Testis (tissue), 3 donors: ENCODE measurements around the gene KDF1. TPM values are rescaled to one million over a fixed set of nuclear protein-coding genes. Genes with fewer than 3 reads are reported as not detected.
A peak's percentile ranks its signal among the peaks of the same experiment; 100 is the strongest.
"Not testable (repeated sequence)": the region's sequence is repeated elsewhere in the genome, so short reads cannot be mapped to it uniquely, and the experiment has no call there.

Source experiments
- DNase-seq: peaks from one replicate; pipeline ENCODE4 v3.0.0-alpha.2; 2019
- H3K27ac ChIP-seq, 2 donors: fragments of 200-600 bp; sonication (generic); one replicate each; pipeline ENCODE4 v1.5.1; 2019
- H3K27me3 ChIP-seq: fragments of 200-600 bp; sonication (generic); one replicate; pipeline ENCODE4 v1.5.1; 2019
- H3K36me3 ChIP-seq: fragments of 200-600 bp; sonication (generic); one replicate; pipeline ENCODE4 v1.5.1; 2017; ENCODE audit warnings: low read depth; ENCODE audit errors: missing control alignments
- H3K4me1 ChIP-seq: fragments of 200-600 bp; sonication (generic); one replicate; pipeline ENCODE4 v1.5.1; 2019
- H3K4me3 ChIP-seq, 2 donors: fragments of 200-600 bp; sonication (generic); one replicate each; pipeline ENCODE4 v1.5.1; 2017 to 2019
- H3K9me3 ChIP-seq: fragments of 200-600 bp; sonication (generic); one replicate; pipeline ENCODE4 v1.5.1; 2017
- CTCF ChIP-seq, 3 experiments: fragments of 450-650 bp in 2 of 3; fragments of 200-600 bp in 1 of 3; sonication (generic) in 1 of 3; IDR thresholded peaks; one replicate each; pipeline ENCODE4 v1.5.1; 2016 to 2019; ENCODE audit warnings: antibody characterized with exemption in 3 of 3, mild to moderate bottlenecking in 2 of 3, moderate library complexity in 1 of 3
- POLR2A ChIP-seq: fragments of 450-650 bp; IDR thresholded peaks from one replicate; pipeline ENCODE4 v1.6.1; 2017; ENCODE audit warnings: antibody characterized with exemption, mild to moderate bottlenecking, moderate library complexity
- WGBS, 2 donors: methylation state at CpG; one replicate each; pipeline ENCODE4 v1.1.5; 2018; 5-methylcytosine and 5-hydroxymethylcytosine counted together
- intact Hi-C: fragments of 100-400 bp; cut with DNase I; formaldehyde crosslinking; loops from one replicate; pipeline ENCODE4 v1.15.1; 2023; ENCODE audit warnings: low total_unique reads
- polyA plus RNA-seq: library from polyadenylated mRNA; stranded (reverse); fragments of 350-450 nt; fragmentation: Illumina TruSeq; extraction: RNeasy Lipid Tissue Mini Kit (QIAGEN cat#74804); gene quantifications from one replicate; pipeline ENCODE4 v1.2.3, GENCODE V29; 2014; ENCODE audit warnings: low read depth, low replicate concordance; ENCODE audit not compliant: insufficient read depth
- total RNA-seq, 2 donors: library from RNA; depleted of rRNA; stranded (reverse); fragments of >200 nt; gene quantifications; one replicate each; pipeline ENCODE4 v1.2.3, GENCODE V29; 2016

KDF1 gene
- total and polyA plus RNA-seq, 3 donors from 2014 or later = 3.8 to 4.8 (median 4.0) TPM

GRCh38 chr1:26950602-26951001 lies 9.7 kb downstream of the KDF1 start:
- TF ChIP-seq POLR2A (no peak), CTCF (IDR thresholded peaks at IDR 0.05) (no peak)
- no peak for DNase-seq
- no peaks in the 10 kb centered on the region for H3K9me3 ChIP-seq
- peaks cover 25% of the 10 kb centered on the region for H3K4me1 ChIP-seq
- H3K27ac ChIP-seq = no peak overlapping the region
- intact Hi-C loops = no loop called here
- H3K36me3 ChIP-seq = no peaks in the 10 kb centered on the region
- no peaks in the 10 kb centered on the region for H3K27me3 ChIP-seq
- WGBS, 2 donors = 68 to 85% methylated on average over 8 of the region's 8 CpGs
- H3K4me3 ChIP-seq = no peak overlapping the region

- no peak for TF ChIP-seq POLR2A
- Histone ChIP-seq H3K4me3 (no peak overlapping the region), H3K9me3 (no peaks in the 10 kb centered on the region), H3K36me3 (no peaks in the 10 kb centered on the region), H3K4me1 (peaks cover 28% of the 10 kb centered on the region), H3K27ac (no peak overlapping the region), H3K27me3 (no peaks in the 10 kb centered on the region)
- intact Hi-C loops = no loop called here
- no peak for DNase-seq
- WGBS, 2 donors = 73 to 78% methylated on average over 3 of the region's 3 CpGs
Measured at GRCh38 chr1:26949926-26950319, 10.3 kb downstream of the KDF1 start.

- 50 to 69% methylated on average over 1 of the region's 1 CpG for WGBS, 2 donors
- Histone ChIP-seq H3K36me3 (no peaks in the 10 kb centered on the region), H3K4me1 (peaks cover 28% of the 10 kb centered on the region), H3K4me3 (no peak overlapping the region), H3K27me3 (no peaks in the 10 kb centered on the region), H3K27ac (no peak overlapping the region), H3K9me3 (no peaks in the 10 kb centered on the region)
- no peak for TF ChIP-seq POLR2A
- no peak for TF ChIP-seq CTCF (IDR thresholded peaks at IDR 0.05)
- intact Hi-C loops = no loop called here
- no peak for DNase-seq
Measured at GRCh38 chr1:26949266-26949925, 10.9 kb downstream of the KDF1 start.

DNA sequence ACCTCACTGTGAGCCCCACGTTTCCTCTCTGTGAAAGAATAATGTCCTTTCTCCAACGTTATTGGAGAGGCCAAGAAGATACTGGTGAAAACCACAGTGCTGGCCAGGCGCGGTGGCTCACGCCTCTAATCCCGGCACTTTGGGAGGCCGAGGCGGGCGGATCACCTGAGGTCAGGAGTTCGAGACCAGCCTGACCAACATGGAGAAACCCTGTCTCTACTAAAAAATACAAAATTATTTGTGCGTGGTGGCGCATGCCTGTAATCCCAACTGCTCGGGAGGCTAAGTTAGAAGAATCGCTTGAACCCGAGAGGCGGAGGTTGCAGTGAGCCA lies 11.6 kb downstream of the KDF1 start:
- H3K9me3 ChIP-seq, H3K36me3 ChIP-seq, intact Hi-C loops, H3K4me3 ChIP-seq, H3K27me3 ChIP-seq, H3K27ac ChIP-seq, DNase-seq: not testable (repeated sequence)
- 87 to 96% methylated on average over 12 to 16 of the region's 16 CpGs for WGBS, 2 donors
- peaks cover 28% of the 10 kb centered on the region for H3K4me1 ChIP-seq

DNA sequence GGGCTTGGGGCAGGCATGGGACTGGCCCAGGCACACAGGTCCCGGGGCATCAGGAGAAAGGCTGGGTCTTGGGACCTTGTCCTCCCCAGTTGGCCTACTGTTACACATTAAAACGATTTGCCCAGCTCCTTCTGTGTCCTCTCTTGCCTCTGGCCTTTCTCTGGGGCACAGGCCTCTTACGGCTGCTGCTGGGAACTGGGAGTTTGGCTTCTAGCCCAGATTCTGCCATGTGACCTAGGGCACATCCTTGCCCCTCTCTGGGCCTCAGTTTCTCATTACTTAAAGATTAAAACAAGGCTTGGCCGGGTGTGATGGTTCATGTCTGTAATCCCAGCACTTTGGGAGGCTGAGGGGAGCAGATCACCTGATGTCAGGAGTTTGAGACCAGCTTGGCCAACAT lies 14.0 kb downstream of the KDF1 start:
- DNase-seq = peak; percentile 36
- WGBS, 2 donors = 80 to 87% methylated on average over 4 of the region's 4 CpGs
- Histone ChIP-seq H3K27me3 (no peaks in the 10 kb centered on the region), H3K9me3 (no peaks in the 10 kb centered on the region), H3K4me3 (no peak overlapping the region), H3K4me1 (peaks cover 28% of the 10 kb centered on the region), H3K36me3 (no peaks in the 10 kb centered on the region), H3K27ac (no peak overlapping the region)
- intact Hi-C loops = no loop called here
- TF ChIP-seq POLR2A (no peak), CTCF (IDR thresholded peaks at IDR 0.05) (no peak)

DNA sequence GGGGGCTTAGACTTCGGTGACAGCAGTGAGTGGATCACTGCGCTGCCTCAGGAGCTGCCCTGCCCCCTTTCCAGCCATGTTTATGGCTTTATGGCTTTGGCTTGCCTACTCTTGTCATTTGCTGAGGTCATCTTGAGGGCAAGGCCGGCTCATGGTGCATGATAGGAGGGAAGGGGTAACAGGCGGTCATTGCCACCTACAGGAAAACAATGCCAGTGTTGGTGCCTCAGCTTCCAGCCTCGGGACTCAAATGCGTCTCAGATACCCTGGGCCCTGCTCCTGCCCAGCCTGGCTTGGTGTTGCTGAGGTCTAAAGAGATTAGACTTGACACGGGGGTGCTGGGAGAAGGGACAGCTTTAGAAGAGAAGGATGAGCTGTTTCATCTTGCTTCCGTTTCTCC lies 14.5 kb downstream of the KDF1 start:
- Histone ChIP-seq H3K27ac (no peak overlapping the region), H3K36me3 (no peaks in the 10 kb centered on the region), H3K4me3 (no peak overlapping the region), H3K9me3 (no peaks in the 10 kb centered on the region), H3K4me1 (peaks cover 28% of the 10 kb centered on the region), H3K27me3 (no peaks in the 10 kb centered on the region)
- intact Hi-C loops = no loop called here
- peak; percentile 56 for DNase-seq
- TF ChIP-seq CTCF (IDR thresholded peaks at IDR 0.05) (no peak), POLR2A (no peak)
- WGBS, 2 donors = 65 to 85% methylated on average over 8 of the region's 8 CpGs
